Fibroblast of lung (primary cell): ENCODE data around the gene ZP4.

Source experiments
- EZH2 ChIP-seq: IDR thresholded peaks from 2 replicates; pipeline ENCODE4 v1.5.1; 2012; ENCODE audit warnings: low read length, control low read depth, mild to moderate bottlenecking; ENCODE audit errors: missing control alignments
- TF ChIP-seq, protein P1 (sequence below), 2 donors: IDR thresholded peaks in 1 of 2; conservative IDR thresholded peaks in 1 of 2; 1 replicate in 1 of 2; 2 replicates in 1 of 2; pipeline ENCODE4 v1.5.1; 2011 to 2012; ENCODE audit warnings: low read length in 2 of 2, control low read depth in 1 of 2, inconsistent platforms in 1 of 2, low read depth in 1 of 2, mild to moderate bottlenecking in 1 of 2

DNA sequence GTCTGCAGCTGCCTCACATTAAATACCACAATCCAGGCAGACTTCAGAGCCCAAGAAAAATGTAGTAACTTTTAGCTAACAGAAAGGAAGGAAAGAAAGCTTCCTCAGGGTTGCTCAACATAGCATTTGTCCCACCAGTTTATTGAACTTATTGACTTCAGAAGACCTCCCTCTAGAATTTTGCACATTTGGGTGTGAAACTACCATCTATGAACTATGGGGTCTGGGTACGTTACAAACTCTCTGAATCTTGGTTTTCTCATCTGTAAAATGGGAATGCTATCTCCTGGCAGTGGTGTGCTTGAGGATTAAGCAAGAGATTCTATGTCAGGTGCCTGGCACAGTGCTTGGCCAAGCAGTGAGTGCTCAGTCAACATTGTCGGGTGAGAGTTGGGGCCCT, at the start of gene ZP4:
- TF ChIP-seq EZH2, result no peak
- TF ChIP-seq, protein P1, sequence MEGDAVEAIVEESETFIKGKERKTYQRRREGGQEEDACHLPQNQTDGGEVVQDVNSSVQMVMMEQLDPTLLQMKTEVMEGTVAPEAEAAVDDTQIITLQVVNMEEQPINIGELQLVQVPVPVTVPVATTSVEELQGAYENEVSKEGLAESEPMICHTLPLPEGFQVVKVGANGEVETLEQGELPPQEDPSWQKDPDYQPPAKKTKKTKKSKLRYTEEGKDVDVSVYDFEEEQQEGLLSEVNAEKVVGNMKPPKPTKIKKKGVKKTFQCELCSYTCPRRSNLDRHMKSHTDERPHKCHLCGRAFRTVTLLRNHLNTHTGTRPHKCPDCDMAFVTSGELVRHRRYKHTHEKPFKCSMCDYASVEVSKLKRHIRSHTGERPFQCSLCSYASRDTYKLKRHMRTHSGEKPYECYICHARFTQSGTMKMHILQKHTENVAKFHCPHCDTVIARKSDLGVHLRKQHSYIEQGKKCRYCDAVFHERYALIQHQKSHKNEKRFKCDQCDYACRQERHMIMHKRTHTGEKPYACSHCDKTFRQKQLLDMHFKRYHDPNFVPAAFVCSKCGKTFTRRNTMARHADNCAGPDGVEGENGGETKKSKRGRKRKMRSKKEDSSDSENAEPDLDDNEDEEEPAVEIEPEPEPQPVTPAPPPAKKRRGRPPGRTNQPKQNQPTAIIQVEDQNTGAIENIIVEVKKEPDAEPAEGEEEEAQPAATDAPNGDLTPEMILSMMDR (conservative IDR thresholded peaks at IDR 0.05 in 1 of 2, IDR thresholded peaks at IDR 0.05 in 1 of 2; ENCODE audit: low read depth in 1 of 2, low read length in 2 of 2), result no peak
